ENCODE results near the gene TMEM9.

TMEM9 gene

DNA sequence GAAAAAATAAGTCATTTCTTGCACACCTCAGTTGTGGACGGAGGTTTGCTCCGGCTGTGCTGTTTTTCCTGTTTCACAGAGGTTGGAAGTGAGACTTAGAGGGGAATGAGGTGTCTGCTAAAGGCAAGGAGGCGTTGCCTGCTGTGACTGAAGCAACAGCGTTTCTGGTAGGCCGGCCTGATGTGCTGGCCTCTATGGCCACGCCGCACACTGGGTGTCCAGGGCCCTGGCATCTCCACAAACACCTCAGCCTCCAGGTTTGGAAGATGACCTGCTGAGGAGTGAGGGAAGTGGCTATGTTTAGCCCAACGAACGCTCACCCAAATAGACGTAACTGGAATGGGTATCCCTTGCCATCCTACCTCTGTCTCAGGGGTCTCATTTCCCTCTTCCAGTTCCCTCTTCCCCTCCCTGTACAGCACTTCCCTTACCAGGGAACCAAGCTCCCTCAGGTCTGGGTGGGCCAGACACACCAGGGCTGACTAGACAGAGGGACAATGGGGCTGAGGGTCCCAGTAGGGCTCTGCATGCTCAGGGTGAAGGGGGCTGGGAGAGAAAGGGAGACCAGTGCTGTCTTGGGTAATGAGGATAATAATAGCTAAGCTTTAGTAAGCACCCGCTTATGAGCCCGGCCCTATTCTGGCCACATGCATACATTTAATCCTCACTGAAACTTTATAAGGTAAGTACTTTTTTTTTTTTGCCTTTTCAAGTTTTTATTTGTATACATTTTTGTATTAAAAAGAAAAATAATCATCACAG is 53.9 kb downstream of the TMEM9 start:
- no peak for DNase-seq

DNA sequence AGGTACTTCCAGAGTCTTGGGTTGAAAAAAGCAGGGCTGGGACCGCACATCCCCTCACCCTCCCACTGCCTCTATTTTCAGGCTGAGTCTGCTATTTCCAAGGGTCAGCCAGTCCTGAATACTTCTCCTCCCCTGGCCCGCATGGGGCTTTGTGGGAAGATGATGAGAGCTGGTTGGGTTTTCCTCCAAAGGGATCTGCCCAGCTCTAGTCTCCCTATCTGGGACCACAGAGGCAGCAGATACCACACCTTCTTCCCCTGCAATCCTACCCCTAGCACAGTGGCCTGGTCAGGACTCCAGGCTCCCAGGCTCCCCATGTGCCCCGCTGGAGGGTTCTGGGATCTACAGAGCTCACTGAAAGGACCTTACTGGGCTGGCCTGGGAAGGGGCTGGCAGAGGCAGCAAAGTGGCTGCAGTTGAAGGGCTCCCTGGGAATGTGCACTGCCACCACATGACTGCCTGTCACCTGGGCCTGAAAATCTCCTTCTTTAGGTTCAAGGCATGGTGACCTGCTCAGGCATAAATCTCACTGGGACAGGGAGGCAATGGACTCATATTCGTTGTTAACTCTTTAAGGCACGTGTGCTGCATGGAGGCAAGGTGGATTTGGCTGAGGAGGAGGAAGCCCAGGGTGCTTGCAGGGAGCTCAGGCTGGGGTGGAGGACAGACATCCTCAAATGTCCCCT is 55.1 kb downstream of the TMEM9 start:
- no peak for DNase-seq

DNA sequence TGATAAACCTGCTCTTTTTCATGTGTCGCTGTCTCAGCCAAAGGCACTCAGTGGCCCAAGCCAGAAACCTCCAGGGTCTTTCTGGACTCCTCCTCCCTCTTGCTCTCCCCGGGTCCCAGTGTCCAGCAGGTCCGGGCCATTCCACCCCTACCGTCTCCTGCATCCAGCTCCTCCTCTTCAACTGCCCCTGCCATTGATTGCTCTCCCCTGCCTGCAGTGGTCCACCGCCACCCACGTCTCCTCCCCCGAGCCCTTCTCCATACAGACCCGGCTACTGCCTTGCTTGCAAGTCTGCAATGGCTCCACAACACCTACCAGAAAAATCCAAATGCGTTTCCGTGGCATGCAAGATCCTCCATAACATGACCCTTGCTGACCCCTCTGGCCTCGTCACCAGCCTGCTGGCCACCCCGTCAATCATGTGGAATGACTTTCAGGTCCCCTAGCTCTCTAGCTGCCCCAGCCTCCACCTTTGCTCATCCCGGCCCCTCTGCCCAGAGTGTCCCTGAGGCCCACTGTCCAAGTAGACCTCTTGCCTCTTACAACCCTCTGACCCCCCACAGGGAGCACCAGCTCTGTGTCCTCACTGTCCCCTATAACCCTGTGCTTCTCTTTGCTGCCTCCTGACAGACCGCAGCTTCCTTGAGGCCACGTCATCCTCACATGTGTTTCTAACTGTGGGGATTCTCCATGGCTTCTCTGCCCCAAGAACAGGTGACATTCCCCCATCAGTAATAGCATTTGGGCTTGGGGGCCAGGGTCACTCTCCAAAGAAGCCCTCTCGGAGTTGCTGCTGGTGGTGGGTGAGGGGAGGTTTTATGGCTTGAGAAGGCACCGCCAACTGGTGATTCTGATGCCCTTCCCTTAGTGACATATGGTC is 57.1 kb downstream of the TMEM9 start:
- no peak for DNase-seq

DNA sequence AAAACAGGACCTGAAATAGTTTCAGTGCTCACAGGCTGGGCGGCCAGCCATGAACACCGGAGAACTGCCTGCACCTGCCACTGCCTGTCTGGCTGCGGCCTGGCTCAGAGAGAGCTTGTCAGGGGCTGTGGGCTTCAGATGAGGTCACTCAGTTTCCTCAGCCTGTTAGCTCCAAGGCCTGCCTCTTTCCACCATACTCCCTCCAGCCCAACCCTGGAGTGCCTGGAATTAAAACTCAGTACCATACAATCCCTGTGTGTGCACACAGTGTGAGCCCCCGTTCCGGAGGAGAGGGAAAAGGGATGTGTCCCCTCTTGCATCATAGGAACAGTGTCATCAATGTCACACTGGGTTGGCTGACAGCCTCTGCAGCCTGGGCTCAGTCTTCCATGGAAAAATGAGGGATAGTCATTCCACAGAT is 58.2 kb downstream of the TMEM9 start:
- no peak for DNase-seq

DNA sequence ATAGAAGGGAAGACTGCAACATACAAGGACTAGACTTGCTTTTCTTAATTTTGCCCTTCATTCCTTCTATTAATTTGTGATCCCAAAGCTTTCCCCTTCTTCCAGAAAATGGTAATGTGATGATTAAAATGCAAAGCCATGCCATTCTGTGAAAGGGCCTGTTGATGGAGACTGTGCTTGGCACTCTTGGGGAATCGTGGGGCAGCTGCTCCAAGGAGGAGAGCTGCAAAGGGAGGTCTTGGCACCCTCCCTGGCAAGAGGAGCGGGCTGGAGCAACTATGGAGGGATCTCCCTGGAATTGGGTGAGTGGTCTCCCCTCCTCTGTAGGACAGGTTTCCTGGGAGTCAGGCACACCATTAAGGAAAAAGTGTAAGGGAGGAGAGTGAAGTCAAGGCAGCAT is 58.7 kb downstream of the TMEM9 start:
- no peak for DNase-seq

DNA sequence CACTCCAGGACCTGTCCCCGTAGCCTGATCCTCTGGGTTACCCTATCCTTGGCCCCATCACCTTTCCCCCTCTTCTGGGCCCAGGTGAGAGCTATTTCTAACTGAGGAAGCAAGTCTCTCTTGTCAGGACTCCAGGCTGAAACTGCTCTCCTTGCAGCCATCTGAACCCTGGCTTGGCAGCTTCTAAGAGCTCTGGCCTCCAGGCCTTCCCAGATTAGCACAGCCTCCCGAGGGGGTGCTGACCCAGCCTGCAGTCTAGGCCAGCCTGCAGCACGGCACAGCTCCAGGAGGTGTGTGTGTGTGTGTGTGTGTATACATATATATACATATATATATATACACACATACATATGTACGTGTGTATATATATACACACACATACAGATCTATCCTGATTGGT is 59.4 kb downstream of the TMEM9 start:
- DNase-seq: no peak

DNA sequence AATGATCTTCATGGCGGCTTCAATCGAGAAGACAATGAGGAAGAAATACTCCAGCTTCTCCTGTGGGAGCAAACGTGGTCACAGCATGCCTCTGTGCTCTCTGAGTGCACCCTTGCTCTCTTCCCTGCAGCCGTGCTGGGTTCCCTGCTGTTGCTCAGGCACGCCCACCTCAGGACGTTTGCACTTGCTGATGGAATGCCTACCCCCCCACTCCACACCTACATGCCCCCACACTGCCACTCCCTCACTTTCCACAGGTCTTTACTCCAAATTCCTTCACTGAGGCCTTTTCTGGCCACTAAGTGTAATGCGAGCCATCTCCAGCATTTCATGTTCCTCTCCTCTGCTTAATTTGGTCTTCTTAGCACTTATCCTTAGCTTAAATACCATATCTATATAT is 60.3 kb downstream of the TMEM9 start:
- no peak for DNase-seq

DNA sequence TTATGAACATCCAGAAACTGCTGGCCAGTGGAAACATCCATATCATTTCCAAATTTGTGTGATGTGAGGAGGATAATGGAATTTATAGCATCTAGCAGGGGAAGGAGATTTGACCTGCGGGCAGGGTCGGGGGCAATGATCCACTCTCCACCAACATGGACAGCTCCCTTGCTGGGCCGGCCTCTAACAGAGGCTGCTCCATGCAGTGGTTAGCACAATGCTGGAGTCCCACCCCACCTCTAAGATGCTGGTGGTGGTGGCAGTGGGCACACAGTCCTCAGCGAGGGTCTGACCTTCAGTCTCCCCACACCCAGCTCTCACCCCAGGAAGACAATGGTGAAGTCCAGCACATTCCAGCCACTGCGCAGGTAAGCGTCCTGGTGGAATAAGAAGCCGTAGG is 60.7 kb downstream of the TMEM9 start:
- no peak for DNase-seq

DNA sequence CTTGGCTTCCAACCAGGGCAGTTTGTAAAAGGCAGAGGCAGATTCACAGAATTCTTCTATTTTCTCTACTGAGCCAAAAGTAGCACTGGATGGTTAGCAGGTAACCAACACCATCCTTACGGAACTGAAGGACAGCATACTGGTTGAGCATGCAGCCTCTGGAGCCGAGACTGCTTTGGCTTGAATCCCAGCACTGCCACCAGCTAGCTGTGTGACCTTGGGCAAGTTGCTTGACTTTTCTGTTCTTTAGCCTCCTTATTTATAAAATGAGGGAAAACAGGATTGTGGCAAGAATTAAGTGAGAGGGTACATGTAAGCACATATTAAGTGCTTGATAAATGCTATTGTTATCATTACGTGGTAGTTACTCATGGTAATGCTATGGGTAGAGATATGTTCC is 61.5 kb downstream of the TMEM9 start:
- DNase-seq: no peak

DNA sequence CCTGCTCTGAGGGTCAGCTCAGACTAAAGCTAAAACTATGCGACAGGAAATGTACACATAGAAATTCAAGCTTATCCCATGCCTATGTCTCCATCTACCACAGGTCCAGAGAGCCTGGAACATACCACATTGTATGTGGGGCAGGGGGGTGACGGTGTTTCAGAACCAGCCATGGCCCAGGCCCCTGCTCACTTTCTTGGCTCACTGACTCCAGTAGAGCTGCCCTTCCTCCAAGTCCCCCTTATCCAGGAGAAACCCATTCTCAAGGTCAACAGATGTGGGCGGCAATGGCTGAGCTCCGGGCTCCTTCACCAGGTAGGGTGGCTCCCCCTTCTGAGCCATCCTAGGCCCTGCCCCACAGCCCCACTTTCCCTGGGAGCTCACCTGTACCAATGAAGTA is 63.0 kb downstream of the TMEM9 start:
- DNase-seq: no peak

DNA sequence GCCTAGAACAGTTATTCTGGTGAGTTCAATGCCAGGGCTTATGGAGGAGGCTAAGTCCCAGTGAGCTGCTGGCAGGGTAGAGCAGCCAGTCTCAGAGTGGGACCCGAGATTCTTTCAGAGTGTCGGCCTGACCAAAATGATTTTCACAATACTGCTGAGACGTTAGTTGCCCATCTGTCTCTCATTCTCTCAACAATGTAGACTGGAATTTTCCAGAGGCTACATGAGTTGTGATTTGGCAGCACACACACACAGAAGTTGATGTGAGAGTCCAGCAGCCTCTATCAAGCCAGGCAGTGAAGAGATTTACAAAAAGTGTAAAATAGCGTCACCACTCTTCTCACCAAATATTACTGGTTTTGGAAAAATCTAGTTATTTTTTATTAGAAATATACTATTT is 63.7 kb downstream of the TMEM9 start:
- peak; percentile 44 for DNase-seq

DNA sequence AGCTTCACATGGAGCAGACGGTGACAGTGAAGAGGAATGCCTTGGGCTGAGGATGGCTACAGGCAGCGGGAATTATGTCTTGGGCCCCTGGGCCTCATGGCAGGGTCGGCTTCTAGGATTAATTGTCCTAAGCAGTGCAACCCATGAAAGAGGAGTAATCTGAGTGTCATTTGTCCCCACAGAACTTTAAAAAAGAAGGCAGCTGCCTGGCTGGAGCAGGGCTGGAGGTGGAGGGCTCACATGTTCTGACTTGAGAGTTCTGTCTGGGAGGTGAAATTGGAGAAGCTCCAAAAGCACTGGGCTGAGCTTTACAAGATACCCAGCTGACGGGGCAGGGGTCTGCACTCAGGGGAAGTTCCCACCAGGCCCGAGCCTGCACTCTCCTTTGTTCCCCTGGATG is 64.7 kb downstream of the TMEM9 start:
- no peak for DNase-seq

DNA sequence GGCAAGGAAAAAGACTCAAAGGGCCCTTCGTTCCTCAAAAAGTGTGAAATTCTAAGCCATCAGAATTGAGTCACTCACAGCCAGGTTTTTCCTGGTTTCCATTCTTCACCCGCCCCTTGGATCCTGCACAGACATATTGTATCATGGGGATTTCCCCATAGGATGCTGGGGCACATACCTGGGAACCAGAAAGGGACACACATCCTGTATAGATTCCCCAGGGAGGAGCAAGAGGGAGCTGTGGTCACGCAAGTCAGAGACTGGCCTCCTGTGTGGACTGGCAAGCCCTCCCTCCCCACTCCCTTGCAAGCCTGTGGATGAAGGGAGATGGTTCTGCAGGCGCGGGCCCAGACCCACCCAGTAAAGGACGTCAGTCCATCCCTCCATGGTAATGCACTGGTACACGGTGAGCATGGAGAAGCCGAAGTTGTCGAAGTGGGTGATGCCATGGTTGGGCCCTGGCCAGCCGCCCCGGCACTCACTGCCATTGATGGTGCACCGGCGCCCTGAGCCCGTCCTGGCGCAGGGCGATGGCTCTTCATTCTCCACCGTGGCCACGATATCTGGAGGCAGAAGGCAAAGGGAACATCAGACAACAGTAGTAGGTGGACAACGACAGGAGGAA is 65.3 kb downstream of the TMEM9 start:
- no peak for DNase-seq

DNA sequence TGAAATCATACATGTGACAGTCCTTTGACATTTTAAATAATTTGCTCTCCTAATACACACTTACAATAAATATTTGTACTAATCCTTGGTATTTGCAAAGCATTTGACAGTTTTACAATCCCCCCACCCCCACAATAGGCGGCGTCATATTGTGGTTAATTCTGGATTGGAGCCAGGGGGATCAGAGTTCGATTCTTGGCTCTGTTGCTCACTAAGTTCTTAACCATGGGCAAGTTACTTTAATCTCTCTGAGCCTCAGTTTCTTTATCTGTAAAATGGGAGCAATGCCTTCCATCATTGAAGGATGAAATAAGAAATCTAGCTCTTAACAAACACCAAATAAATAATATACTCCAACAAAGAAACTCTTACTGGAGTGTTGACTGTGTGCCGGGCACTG is 65.9 kb downstream of the TMEM9 start:
- DNase-seq: no peak

DNA sequence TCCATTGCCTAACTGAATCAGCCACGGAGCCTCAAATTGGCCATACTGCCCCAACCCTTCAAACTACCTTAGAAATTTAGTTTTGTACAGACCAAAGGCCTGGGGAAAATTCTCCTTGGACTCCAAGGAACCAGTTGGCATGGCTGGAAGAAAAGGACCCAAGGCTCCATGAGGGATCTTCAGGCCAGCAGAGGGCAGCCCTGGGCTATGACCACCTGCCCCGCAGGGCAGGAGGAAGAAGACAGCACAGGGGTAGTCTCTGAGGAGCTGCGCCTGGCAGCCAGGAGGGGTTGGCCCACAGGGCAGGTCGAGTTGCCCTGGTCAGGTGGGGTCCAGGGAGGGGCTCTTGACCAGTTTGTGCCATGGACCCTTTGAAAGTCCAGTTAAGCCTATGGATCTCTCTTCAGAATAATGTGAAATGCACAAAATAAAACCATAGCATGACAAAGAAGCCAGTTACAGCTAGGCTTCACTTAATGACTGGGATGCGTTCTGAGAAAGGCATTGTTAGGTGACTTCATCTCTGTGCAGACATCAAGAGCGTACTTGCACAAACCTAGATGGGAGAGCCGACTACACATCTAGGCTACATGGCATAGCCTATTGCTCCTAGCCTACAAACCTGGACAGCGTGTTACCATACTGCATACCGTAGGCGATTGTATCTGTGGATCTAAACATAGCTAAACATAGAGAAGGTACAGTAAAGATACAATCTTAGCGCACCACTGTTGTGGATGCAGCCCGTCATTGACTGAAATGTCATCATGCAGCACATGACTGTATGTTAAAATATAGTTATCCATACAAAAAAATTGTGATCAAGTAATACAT is 68.2 kb downstream of the TMEM9 start:
- DNase-seq: peak; percentile 24

Measured in fibroblast of skin of abdomen (primary cell).